ENCODE results near the gene RCAN1. TPM values are rescaled to one million over a fixed set of nuclear protein-coding genes. Genes with fewer than 3 reads are reported as not detected.

RCAN1 gene
- total and polyA plus RNA-seq, 2 of the 13 experiments (the other 11 are each of a cell fraction or from before 2014, with no cell fraction given) = 9.4 to 34.1 TPM

DNA sequence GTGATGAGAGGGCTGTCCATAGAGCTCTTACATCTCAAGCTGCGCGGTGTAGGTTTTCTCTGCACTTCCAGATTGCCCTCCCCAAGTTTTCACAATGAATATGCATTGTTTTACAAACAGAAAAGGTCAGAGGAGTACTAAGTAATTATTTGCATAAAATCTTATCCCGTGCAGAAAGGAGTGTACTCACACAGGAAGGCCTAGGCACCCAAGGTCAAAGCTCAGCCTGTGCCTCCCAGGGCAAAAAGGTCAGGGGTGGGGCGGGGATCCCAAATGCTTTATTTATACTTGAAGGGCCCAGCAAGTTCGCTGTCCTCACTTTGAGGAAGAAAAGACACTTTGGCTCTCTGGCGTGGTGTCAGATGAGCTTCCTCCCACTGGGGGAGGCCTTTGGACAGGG lies 92.6 kb downstream of the RCAN1 start (continued):
- no peak for TF ChIP-seq ATF6 (CRISPR knock-in tag; conservative IDR thresholded peaks at IDR 0.05)
- TF ChIP-seq ZNF17 (CRISPR knock-in tag; IDR thresholded peaks at IDR 0.05) = no peak
- TF ChIP-seq PCBP1 (IDR thresholded peaks at IDR 0.05; ENCODE audit: borderline replicate concordance, low read depth, low read length) = no peak
- TF ChIP-seq, protein P1, sequence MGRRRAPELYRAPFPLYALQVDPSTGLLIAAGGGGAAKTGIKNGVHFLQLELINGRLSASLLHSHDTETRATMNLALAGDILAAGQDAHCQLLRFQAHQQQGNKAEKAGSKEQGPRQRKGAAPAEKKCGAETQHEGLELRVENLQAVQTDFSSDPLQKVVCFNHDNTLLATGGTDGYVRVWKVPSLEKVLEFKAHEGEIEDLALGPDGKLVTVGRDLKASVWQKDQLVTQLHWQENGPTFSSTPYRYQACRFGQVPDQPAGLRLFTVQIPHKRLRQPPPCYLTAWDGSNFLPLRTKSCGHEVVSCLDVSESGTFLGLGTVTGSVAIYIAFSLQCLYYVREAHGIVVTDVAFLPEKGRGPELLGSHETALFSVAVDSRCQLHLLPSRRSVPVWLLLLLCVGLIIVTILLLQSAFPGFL (CRISPR knock-in tag; IDR thresholded peaks at IDR 0.05) = no peak
- TF ChIP-seq, protein P2, sequence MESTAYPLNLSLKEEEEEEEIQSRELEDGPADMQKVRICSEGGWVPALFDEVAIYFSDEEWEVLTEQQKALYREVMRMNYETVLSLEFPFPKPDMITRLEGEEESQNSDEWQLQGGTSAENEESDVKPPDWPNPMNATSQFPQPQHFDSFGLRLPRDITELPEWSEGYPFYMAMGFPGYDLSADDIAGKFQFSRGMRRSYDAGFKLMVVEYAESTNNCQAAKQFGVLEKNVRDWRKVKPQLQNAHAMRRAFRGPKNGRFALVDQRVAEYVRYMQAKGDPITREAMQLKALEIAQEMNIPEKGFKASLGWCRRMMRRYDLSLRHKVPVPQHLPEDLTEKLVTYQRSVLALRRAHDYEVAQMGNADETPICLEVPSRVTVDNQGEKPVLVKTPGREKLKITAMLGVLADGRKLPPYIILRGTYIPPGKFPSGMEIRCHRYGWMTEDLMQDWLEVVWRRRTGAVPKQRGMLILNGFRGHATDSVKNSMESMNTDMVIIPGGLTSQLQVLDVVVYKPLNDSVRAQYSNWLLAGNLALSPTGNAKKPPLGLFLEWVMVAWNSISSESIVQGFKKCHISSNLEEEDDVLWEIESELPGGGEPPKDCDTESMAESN (CRISPR knock-in tag; conservative IDR thresholded peaks at IDR 0.05) = no peak
- no peak for TF ChIP-seq NFYB (CRISPR knock-in tag; IDR thresholded peaks at IDR 0.05)
- TF ChIP-seq ZNF362 (CRISPR knock-in tag; IDR thresholded peaks at IDR 0.05; ENCODE audit: borderline replicate concordance) = 0 out of 2 replicates have a peak, but pooled peaks have one; percentile 19
- TF ChIP-seq HMG20A (CRISPR knock-in tag; IDR thresholded peaks at IDR 0.05; ENCODE audit: borderline replicate concordance) = peak; percentile 82
- TF ChIP-seq ZNF782 (CRISPR knock-in tag; IDR thresholded peaks at IDR 0.05; ENCODE audit: borderline replicate concordance) = no peak
- no peak for TF ChIP-seq ZSCAN29 (CRISPR knock-in tag; conservative IDR thresholded peaks at IDR 0.05)
- peak; percentile 93 for TF ChIP-seq SP5 (CRISPR knock-in tag; IDR thresholded peaks at IDR 0.05; ENCODE audit: borderline replicate concordance, low read depth)
- TF ChIP-seq, protein P3, sequence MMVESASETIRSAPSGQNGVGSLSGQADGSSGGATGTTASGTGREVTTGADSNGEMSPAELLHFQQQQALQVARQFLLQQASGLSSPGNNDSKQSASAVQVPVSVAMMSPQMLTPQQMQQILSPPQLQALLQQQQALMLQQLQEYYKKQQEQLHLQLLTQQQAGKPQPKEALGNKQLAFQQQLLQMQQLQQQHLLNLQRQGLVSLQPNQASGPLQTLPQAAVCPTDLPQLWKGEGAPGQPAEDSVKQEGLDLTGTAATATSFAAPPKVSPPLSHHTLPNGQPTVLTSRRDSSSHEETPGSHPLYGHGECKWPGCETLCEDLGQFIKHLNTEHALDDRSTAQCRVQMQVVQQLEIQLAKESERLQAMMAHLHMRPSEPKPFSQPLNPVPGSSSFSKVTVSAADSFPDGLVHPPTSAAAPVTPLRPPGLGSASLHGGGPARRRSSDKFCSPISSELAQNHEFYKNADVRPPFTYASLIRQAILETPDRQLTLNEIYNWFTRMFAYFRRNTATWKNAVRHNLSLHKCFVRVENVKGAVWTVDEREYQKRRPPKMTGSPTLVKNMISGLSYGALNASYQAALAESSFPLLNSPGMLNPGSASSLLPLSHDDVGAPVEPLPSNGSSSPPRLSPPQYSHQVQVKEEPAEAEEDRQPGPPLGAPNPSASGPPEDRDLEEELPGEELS (CRISPR knock-in tag; IDR thresholded peaks at IDR 0.05) = peak; percentile 91
- TF ChIP-seq ZNF569 (CRISPR knock-in tag; IDR thresholded peaks at IDR 0.05; ENCODE audit: borderline replicate concordance) = no peak
- TF ChIP-seq, protein P4, sequence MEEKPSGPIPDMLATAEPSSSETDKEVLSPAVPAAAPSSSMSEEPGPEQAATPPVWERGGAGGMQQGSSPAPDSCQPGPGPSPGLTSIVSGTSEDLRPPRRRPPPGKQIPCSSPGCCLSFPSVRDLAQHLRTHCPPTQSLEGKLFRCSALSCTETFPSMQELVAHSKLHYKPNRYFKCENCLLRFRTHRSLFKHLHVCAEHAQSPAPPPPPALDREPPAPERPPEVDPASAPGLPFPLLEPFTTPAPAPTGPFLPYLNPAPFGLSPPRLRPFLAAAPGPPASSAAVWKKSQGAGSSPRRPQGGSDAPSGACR (CRISPR knock-in tag; IDR thresholded peaks at IDR 0.05) = no peak
- TF ChIP-seq PHB2 (IDR thresholded peaks at IDR 0.05; ENCODE audit: partially characterized antibody) = no peak
- TF ChIP-seq, protein P5, sequence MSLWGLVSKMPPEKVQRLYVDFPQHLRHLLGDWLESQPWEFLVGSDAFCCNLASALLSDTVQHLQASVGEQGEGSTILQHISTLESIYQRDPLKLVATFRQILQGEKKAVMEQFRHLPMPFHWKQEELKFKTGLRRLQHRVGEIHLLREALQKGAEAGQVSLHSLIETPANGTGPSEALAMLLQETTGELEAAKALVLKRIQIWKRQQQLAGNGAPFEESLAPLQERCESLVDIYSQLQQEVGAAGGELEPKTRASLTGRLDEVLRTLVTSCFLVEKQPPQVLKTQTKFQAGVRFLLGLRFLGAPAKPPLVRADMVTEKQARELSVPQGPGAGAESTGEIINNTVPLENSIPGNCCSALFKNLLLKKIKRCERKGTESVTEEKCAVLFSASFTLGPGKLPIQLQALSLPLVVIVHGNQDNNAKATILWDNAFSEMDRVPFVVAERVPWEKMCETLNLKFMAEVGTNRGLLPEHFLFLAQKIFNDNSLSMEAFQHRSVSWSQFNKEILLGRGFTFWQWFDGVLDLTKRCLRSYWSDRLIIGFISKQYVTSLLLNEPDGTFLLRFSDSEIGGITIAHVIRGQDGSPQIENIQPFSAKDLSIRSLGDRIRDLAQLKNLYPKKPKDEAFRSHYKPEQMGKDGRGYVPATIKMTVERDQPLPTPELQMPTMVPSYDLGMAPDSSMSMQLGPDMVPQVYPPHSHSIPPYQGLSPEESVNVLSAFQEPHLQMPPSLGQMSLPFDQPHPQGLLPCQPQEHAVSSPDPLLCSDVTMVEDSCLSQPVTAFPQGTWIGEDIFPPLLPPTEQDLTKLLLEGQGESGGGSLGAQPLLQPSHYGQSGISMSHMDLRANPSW (CRISPR knock-in tag; IDR thresholded peaks at IDR 0.05; ENCODE audit: borderline replicate concordance) = no peak; the same call in 1 of the 2 replicates

Data from HepG2 (cell line).